T-helper 2 cell treated with Interferon-gamma antibody and Interleukin-4, amounts not matched to agents 100 ng/mL and 5 ng/mL, for 36 hours (primary cell): ENCODE data around the gene BIN1. TPM values are rescaled to one million over a fixed set of nuclear protein-coding genes. Genes with fewer than 3 reads are reported as not detected.

ENCODE experiments used
- intact Hi-C: fragments of 100-400 bp; cut with micrococcal nuclease; formaldehyde crosslinking; loops from one replicate; pipeline ENCODE4 v1.15.1; 2023
- total RNA-seq: library from RNA; stranded (reverse); gene quantifications from 2 replicates; pipeline ENCODE4 v1.2.3, GENCODE V29; 2022

Gene BIN1
- total RNA-seq, 1 donor from 2014 or later = 120 TPM

DNA sequence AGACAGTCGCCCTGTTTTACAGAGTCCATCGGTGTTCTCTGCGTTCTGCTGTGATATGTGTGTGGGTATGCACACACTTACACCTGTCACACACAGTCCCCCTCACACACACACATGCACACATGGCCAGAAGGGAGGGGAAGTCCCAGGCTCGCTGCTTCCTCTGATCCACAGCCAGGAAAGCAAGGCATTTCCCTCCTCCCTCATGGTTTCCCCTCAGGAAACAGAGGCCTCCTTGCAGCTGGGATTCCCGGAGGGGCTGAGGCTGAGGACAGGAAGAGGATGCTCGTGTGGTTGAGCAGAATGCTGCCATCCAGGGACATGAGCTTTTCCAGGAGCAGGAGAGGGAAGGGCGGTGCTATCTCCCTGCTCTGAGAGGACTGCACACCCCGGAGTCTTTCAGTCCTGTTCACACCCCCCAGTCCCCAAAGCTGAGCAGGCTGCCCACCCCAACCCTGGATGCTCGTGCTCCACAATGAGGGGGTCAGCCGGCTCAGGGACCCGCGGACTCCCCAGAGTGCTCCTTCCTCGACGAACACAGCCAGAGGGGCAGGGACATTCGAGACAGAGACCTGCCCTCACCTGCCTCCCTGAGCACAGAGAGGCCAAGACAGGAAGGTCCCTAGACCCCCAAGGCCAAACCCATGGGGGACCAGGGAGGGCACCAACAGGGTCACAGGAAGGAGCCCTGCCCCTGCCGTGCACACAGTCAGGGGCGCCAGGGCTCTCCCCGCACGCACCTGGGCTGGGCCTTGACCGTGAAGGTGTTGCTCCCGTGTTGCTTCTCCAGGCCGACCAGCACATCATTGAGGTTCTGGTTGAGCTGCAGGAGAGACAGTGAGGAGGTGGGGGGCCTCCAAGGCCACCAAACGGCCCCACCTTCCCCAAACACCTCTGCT is 45.3 kb downstream of the BIN1 start:
- intact Hi-C loops = no loop called here

DNA sequence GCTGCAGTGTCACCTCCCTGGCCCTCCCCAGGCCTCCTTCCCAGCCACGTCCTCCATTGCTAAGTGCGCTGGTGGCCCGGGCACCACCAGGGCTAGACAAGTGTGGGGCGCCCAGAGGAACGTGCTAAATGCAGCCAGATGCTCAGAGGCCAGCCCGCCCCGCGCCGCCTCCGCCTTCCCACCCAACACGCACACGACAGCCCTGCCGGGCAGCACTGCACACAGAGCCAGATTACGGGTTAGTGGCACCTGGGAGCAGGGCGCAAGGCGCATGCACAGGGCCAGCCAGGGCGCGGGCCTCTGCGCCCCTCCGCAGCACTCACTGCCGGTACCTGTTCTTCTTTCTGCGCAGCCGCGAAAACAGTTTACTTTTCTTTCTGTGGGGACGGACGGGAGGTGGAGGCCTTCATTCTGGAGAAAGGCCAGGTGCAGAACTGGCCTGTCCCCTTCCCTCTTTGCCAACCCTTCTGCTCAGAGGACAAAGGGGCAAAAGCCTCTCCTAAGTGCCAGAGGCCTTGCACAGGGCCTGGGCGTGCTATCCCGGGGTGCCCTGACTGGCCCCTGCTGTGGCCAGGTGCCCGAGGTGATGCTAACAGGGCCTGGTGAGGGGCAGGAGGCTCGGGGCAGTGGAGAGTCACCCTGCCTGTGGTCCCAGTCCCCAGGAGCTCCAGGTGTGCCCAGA is 46.5 kb downstream of the BIN1 start:
- intact Hi-C loops = no loop called here

DNA sequence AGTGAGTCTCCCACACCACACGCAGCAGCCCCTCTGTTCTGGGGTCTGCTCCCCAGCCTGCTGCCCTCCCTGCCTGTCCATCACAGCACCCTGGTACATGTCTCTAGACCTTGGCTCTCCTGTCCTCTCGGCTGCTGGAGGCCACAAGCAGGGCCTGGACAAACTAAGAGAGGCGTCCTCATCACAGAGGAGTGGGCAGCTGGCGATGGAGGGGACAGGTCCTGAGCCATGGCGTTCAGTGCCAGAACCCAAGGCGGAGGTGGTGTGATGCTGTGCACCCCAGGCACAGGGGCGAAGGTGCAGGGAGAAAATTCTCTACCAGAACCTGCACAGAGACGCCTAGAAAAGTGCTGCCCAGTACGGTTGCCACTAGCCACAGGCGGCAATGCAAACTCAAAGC is 47.4 kb downstream of the BIN1 start:
- intact Hi-C loops = no loop called here

DNA sequence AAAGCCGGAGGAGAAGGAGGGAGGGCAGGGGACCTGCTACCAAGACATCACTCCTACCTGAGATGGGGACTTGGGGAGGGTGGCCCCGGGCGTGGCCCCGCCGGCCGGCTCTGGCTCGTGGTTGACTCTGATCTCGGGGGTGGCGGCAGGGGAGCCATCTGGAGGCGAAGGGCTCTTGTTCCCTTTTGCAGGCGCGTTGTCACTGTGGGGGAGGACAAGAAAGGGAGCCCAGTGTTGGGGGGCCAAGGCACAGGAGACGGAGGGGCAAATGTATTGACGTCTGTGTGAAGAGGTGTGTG is 48.1 kb downstream of the BIN1 start:
- intact Hi-C loops = no loop called here

DNA sequence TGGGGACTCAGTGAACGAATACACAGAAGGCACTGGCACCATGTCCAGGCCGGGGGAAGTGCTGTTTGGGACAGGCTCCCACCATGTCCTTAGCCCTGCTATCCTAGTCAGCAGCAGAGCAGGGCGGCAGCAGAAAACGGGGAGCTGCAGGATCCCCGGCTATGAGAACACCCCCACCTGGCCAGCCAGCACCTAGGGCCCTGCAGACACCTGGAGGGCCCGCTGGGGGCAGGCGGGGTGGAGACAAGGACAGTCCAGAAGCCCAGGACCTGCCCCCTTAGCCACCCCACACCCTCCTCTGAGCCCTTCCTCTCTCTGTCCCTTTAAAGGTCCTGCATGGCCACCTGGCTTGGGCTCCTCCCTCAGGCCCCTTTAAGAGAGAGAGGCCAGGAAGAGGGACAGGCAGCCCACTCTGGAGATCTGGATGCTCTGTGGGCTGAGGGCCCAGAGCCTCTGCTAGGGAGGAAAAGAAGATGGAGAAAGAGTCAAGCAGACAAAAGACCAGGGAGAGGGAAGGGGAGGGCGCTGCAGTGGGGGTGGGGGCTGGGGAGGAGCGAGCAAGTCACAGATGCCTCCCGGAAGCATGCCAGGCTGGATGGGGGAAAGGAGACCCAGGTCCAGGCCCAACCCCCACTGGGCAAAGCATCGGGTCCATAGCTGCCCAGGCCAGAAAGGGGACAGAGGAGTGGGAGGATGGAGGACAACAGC is 48.6 kb downstream of the BIN1 start:
- intact Hi-C loops = no loop called here

DNA sequence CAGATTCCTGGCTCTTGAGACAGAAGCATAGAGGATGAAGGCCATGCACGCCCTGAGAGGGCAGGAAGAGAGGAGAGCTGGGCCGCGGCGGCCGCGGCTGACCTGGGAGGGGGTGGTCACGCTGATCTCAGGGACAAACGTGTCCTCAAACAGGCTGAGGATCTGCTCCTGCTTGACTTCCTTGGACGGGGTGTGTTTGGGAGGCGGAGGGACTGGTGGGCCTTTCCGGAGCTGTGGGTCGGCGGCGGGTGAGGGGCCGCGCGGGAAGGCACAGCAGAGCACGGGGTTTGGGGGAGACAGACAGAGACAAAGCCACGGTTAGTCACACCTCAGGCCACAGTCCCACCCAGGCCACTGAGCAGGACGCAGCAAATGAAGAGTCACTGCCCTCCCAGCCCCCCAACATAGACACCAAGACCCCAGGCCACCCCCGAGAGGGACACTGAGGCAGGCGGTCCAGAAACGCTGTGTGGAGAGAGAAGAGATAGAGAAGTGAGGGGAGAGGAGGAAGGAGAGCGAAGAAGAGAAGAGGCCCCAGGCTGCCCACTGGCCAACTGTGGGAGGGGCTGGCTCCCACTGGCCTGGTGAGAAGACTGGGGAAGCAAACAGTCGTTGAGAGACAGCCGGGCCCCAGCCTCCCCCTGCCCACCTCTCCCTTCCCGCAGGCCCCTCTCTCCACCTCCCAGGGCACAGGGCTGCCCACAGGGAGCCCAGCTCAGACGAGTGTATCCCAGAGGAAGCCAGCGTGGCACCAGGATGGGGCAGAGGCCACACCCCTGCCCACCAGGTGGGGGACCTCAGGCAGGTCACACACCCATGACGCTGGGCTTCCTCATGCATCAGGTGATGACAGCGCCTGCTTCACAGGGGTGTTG is 49.3 kb downstream of the BIN1 start:
- intact Hi-C loops = no loop called here

DNA sequence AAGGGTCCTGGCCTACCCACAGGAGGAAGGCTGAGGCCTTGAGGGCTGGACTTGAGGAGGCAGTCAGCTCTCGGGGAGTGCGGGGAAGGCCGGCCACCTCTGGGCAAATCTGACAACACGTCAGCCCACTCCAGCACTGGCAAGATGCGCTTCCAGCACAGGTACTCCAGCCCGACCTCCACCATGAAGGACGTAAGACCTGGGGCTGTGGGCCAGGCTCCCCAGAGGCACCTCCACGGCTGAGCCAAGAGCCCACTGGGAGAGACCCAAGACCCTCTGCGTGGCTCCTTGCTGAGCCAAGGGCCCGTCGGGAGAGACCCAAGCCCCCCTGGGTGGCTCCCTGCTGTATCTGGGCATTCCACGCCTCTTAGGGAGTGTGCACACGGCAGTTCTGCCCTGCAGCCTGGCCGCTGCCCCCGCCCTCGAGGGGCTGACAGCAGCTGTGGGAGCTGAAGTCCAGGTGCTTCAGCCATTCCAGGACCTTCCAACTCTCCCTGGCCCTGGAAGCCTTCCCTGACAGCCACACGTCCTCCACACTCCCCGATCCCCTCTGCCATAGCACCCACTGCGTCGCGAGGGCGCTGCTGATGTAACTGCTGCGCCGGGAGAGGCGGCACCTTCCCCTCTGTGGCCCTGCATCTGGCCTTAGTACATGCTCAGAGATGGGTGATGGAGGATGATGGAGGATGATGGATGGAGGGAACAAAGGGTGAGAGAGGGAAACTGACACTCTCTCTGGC is 50.2 kb downstream of the BIN1 start:
- intact Hi-C loops = no loop called here

DNA sequence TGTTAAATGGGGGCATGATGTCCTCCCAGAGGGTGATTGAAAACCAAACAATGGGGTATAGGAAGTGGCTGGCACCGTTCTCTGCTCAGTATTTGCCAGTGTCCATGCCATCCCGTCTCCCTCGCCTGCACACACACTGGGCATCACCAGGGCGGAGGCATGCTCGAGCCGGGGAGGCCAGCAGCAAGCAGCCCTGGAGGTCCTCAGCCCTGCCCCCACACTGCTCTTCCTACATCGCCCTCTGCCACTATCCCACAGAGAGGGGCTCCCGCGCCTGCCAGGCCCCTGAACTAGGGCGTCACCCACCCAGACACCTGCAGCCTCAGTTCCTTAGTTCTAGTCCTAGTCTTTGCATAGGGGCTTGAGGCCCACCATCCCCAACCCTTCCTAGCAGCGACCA is 50.9 kb downstream of the BIN1 start:
- intact Hi-C loops = no loop called here

DNA sequence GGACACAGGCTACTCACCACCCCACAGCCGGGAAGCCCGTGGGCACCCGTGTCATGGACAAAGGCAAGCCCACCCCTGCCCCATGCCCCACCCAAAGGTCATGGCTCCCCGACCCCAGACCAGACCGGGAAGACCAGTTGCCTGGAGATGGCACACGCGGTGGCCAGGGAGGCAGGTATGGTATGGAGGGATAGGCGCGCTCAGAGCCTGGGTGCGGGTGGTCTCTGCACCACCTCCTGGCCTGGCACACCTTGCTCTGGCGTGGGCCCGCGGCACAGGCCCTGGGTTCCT is 51.2 kb downstream of the BIN1 start:
- intact Hi-C loops = no loop called here

DNA sequence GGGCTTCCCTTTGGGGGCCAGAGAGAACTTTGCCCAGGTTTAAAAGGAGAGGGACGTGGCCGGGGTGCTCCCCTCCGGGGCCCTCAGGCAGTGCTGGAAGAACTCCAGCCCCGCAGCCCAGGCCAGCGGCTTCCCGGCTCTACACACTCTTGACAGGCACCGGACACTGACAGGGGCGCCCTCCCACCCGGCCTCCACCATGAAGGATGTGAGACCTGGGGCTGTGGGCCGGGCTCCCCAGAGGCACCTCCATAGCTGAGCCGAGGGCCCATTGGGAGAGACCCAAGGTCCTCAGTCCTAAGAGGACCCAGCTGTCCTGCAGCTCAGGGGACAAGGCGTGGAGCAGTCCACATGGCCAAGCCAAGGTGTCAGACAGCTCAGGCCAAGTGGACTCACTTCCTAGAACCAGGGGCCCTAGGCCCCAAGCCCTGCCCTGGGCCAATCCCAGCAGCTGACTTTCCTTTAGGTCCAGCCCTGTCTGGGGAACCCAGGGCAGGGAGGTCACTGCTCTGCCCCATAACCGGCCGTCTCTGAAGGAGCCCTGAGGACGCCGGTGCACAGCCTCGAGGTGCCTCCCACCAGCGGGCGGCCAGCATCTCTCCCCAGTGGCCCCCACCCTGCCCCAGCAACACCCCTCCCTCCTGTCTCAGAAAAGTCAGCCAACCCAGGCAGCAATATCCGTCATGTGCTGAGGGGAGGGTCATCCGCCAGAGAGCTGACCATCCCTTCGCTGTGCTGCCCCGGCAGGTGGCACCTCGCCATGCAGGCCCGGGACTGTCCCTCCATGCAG is 51.8 kb downstream of the BIN1 start:
- intact Hi-C loops = no loop called here

DNA sequence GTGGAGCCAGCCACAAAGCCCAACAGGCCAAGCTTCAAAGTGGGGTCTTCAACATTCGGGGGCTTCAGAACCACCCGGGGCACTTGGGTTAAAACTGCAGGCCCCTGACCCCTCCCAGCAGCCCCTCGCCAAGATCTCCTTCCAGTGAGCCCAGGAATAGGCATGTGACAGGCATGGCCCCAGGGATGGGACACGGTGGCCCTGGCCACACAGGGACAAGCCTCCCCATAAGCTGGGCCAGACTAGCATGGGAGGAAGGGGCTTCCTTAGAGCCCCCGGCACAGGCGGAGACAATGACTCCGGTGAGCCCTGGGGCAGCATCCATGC is 52.4 kb downstream of the BIN1 start:
- intact Hi-C loops = no loop called here

DNA sequence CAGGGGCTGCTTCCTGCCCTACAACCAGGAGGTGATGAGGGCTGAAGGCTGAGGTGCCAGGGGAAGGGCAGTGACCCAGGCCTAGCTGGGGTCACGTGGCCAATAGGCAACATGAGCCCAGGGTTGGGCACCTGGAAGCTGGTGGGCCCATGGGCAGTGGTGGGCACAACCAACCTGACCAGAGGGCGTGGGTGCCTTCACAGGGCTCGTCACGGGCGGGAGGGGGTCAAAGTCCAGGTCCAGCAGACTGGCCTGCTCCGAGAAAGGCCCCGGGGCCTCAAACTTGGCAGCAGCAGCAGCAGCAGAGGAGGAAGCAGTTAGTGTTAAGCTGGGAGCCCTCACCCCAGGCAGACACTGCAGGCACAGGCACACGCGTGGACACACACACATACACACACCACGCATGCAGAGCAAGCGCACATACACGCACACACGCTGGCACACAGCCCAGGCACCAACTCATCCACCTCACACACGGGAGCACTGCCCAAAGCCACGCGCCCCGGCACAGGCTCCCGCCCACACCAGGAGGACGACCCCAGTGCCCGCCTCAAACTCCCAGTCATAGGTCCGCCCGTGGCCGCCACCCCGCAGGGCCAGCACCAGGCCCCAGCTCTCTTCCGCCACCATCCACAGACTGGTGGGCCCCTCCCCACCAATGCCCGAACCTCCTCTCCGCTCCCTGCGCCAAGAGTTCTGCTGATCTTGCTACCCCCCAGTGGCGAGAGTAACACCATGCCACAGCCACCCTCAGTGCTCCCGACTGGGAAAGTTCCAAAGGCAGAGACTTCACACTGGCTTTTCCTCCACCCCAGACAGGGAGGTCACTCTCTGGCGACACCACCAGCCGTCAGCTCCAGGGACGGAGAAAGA is 53.0 kb downstream of the BIN1 start:
- intact Hi-C loops = no loop called here

DNA sequence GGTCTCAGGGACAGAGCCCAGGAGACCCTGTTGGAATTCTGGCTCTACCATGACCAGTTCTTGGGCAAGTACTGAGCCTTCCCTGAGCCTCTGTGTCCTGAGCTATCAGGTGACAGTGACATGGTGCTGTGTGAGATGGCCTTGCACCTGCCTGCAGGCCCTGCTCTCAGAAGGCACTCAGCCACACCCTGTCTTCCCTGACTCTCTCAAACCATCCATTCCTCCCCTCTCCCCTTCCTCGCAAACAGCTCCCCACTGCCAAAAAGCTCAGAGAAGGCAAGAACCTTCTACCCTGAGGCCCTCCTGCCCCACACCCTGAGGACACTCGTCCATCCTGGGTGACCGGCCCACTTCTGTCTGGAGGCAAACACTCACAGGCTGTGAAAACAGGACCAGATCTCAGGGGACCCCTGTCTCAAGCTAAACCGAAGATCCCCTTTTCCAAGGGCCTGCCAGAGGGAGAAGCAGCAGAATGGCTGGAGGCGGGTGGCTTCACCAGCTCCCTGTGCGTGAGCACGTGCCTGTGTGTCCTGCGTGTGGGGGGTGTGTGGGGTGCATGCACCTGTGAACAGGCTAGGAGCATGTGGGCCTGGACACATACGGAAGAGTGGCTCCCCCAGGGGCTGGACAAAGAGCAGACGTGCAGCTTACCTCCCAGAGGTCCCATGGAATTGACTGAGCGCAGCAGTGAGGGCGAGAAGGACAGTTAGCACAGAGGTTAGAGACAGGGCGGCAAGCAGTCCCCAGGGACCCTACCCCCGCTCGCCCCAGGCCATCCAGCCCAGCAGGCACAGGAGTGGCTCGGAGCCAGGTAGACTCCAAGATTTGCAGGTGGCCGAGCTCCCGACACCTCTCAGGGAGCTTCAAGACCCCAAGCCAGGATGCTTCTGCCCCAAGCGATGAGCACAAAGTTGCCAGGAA is 53.9 kb downstream of the BIN1 start:
- intact Hi-C loops = no loop called here

DNA sequence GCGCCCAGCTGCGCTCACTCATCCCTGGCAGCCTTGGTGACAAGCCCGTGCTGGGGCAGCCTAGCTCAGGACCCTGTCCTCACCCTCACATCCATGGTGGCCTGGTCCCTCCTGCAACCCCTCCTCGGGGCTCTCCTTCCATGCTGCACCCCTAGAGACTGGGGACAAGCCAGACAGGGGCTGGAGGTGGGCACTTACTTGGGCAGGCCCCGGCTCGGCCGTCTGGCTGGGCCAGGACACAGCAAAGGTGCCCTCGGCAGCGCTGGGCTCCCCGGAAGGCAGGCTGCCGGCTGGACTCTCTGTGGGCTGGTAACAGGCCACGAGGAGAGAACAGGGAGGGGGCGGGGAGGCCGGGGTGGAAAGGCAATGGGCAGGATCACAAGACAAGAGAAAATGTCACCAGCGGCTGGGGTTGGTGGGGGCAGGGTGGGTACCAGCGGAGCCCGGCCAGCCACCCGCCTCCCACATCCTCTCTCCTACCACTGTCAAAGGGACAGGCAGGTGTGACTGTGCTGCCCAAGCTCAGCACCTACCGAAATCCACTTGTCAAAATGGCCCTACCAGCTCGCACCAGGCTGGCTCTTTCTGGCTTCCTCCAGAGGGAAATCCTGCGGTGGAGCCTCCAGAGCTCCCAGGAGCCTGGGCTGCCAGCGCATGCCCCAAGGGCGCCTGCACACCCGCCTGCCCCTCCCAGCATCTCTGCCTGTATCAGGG is 54.7 kb downstream of the BIN1 start:
- intact Hi-C loops = no loop called here

DNA sequence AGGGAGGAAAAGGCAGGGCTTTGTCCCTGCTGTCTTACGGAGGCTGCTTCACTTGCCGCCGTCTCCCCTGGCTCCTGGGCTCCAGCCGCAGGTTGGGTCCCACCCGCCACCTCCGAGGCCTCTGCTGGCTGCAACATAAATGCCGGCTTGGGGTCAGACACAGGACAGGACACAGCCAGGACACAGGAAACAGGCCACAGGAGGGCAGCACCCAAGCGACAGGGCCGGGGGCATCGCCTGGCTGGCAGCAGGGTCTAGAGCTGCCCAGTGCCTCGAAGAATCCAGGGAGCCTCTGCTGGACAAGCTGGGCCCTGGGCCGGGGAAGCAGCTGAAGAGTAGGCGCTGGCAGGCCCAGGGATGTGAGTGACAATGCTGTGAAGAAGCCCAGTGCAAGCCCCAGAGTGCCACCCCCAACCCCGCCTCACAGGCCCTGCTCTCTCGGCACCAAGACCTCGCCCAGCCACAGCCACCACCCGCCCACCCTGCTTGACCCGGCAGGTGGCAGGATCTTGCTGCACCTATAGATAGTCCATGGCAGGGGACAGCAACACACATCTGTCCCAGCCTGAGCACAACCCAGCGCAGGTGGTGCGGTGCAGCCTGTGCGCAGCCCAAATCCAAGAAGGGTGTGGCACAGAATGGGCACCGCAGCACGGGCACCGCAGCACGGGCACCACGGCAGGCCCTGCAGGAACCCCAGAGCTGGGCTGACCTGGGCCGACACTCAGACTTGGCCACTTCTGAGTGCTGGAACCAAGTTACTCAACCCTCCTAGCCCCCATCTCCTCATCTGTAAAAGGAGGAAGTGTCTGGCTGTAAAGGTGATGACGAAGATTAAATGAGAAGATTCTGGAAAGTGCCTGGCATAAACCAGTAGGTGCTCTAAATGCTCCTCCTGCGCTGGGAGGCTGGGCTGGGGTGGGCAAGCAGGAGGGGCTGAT is 55.6 kb downstream of the BIN1 start:
- intact Hi-C loops = no loop called here

DNA sequence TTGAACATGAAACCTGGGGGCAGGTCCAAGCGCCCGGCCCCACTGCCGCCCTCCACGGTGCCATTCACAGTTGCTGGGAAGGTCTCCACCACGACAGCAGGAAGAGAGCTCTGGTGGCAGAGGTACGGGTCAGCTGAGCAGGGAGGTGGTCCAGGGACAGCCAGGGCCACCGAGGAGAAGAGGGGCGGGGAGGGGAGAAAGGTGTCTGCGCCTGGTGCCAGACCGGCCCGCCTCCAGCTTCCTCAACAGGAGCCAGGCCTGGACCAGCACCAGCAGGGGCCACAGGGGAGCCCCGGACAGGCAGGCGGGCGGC is 56.2 kb downstream of the BIN1 start:
- intact Hi-C loops = no loop called here
